22Rv1 (cell line): Measurements from ENCODE around the gene AKAP6.

Experiments
- ZFX ChIP-seq: fragments of 450-650 bp; IDR thresholded peaks from 2 replicates; pipeline ENCODE4 v1.6.1; 2017; ENCODE audit warnings: antibody characterized with exemption, borderline replicate concordance
- TF ChIP-seq, protein P1 (sequence below): fragments of 450-650 bp; IDR thresholded peaks from 2 replicates; pipeline ENCODE4 v1.5.1; 2017; ENCODE audit warnings: mild to moderate bottlenecking

DNA sequence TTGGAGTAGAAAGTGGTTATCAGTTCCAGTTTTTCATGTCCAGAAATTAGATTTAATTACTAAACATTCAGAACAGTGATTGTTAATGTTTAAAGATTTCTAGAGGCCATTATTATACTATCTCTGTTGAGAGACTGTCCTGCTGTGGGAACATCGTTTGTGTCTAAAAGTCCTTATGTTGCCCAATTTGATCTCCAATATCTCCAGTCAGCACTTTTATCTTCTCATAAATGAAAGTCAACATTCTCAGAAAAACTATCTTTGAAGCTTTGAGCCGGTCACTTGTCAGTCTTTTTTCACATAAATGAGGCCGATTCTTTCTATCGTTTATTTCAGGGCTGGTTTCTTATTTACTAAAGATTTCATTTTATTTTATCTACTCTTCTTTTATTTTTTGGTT, 518.8 kb downstream of the AKAP6 start:
- TF ChIP-seq, protein P1, sequence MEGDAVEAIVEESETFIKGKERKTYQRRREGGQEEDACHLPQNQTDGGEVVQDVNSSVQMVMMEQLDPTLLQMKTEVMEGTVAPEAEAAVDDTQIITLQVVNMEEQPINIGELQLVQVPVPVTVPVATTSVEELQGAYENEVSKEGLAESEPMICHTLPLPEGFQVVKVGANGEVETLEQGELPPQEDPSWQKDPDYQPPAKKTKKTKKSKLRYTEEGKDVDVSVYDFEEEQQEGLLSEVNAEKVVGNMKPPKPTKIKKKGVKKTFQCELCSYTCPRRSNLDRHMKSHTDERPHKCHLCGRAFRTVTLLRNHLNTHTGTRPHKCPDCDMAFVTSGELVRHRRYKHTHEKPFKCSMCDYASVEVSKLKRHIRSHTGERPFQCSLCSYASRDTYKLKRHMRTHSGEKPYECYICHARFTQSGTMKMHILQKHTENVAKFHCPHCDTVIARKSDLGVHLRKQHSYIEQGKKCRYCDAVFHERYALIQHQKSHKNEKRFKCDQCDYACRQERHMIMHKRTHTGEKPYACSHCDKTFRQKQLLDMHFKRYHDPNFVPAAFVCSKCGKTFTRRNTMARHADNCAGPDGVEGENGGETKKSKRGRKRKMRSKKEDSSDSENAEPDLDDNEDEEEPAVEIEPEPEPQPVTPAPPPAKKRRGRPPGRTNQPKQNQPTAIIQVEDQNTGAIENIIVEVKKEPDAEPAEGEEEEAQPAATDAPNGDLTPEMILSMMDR = no peak
- no peak for TF ChIP-seq ZFX
